Kidney (tissue), 14 donors: ENCODE data around the gene PPP4R1. TPM values are rescaled to one million over a fixed set of nuclear protein-coding genes. Genes with fewer than 3 reads are reported as not detected.

ENCODE experiments used
- DNase-seq, 5 donors: peaks; one replicate each; pipeline ENCODE4 v3.0.0-alpha.2; 2013 to 2020
- FAIRE-seq: peaks from 2 replicates; lab custom pipeline; 2012; peaks lifted over from hg19 to GRCh38; lab: Jason Lieb, UNC
- H3K27ac ChIP-seq, 2 donors: one replicate each; pipeline ENCODE4 v1.7.0; 2013; ENCODE audit warnings: low read depth in 2 of 2, low read length in 2 of 2, inconsistent platforms in 1 of 2
- H3K27me3 ChIP-seq: one replicate; pipeline ENCODE4 v1.7.1; 2013; ENCODE audit warnings: low read length, inconsistent platforms; ENCODE audit not compliant: control insufficient read depth, insufficient read depth
- H3K36me3 ChIP-seq, 3 donors: one replicate each; pipeline versions ENCODE4 v1.7.0 to v1.7.1; 2013; ENCODE audit warnings: low read length in 3 of 3, control low read depth in 1 of 3, inconsistent platforms in 1 of 3; ENCODE audit not compliant: insufficient read depth in 3 of 3, control insufficient read depth in 2 of 3
- H3K4me1 ChIP-seq, 3 donors: one replicate each; pipeline versions ENCODE4 v1.7.0 to v1.7.1; 2013; ENCODE audit warnings: low read length in 3 of 3, inconsistent platforms in 1 of 3, low read depth in 1 of 3; ENCODE audit not compliant: control insufficient read depth in 2 of 3, insufficient read depth in 2 of 3
- H3K4me3 ChIP-seq, 3 donors: one replicate each; pipeline versions ENCODE4 v1.7.0 to v1.8.1; 2013; ENCODE audit warnings: low read length in 3 of 3, control low read depth in 1 of 3, inconsistent platforms in 1 of 3
- H3K9ac ChIP-seq, 3 donors: one replicate each; pipeline versions ENCODE4 v1.7.0 to v1.7.1; 2013; ENCODE audit warnings: low read length in 3 of 3, control low read depth in 1 of 3, inconsistent platforms in 1 of 3
- H3K9me3 ChIP-seq, 3 donors: one replicate each; pipeline versions ENCODE4 v1.7.0 to v1.7.1; 2013; ENCODE audit warnings: low read length in 3 of 3, control low read depth in 1 of 3, inconsistent platforms in 1 of 3; ENCODE audit not compliant: control insufficient read depth in 2 of 3, insufficient read depth in 1 of 3
- intact Hi-C: fragments of 100-400 bp; cut with DNase I; formaldehyde crosslinking; loops from one replicate; pipeline ENCODE4 v1.11.1; 2022
- polyA plus RNA-seq: library from polyadenylated mRNA; stranded (reverse); fragments of 350-450 nt; fragmentation: Illumina TruSeq; extraction: RNeasy Lipid Tissue Mini Kit (QIAGEN cat#74804); gene quantifications from one replicate; pipeline ENCODE4 v1.2.3, GENCODE V29; 2014; ENCODE audit warnings: low read depth, low replicate concordance; ENCODE audit not compliant: insufficient read depth
- total RNA-seq: library from RNA; stranded (reverse); fragmentation: NEBNext Ultra II Directional; extraction: Animal tissue kit (Norgen Biotek cat#: 25700); gene quantifications from one replicate; pipeline ENCODE4 v1.2.1, GENCODE V29; 2021
- TF ChIP-seq, protein P1 (sequence below): IDR thresholded peaks from 3 replicates; pipeline ENCODE4 v1.5.1; 2012; ENCODE audit warnings: mild to moderate bottlenecking, moderate library complexity, borderline replicate concordance; ENCODE audit not compliant: insufficient read depth; ENCODE audit errors: extremely low read depth
- donor health status: control.
- donor health status: control.
- donor health status: control.
- donor health status: control.
- donor health status: control.
- donor health status: DM: yes; HTN: yes; CAD: no.
- donor health status: Normal renal cell carcinoma (clear cell type).

The PPP4R1 gene
- total and polyA plus RNA-seq, 2 donors from 2014 or later = 23.9 to 122 TPM

DNA sequence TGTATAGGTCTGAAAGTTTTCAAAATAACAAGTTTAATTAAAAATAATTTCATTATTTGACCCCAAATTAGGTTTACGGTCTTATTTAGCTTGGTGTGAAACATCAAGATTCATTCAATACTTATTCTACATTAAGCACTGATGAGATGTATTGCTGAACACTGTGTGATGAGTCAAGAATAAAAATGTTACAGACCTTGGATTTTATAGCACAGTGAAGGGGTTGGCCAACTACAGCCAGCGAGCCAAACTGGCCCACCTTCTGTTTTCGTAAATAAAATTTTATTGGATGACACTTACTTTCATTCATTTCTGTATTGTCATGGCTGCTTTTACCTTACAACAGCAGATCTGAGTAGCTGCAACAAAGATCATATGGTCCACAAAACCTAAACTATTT lies 8.3 kb downstream of the PPP4R1 start:
- no peak overlapping the region for H3K27ac ChIP-seq
- H3K27me3 ChIP-seq = no peaks in the 10 kb centered on the region
- TF ChIP-seq, protein P1, sequence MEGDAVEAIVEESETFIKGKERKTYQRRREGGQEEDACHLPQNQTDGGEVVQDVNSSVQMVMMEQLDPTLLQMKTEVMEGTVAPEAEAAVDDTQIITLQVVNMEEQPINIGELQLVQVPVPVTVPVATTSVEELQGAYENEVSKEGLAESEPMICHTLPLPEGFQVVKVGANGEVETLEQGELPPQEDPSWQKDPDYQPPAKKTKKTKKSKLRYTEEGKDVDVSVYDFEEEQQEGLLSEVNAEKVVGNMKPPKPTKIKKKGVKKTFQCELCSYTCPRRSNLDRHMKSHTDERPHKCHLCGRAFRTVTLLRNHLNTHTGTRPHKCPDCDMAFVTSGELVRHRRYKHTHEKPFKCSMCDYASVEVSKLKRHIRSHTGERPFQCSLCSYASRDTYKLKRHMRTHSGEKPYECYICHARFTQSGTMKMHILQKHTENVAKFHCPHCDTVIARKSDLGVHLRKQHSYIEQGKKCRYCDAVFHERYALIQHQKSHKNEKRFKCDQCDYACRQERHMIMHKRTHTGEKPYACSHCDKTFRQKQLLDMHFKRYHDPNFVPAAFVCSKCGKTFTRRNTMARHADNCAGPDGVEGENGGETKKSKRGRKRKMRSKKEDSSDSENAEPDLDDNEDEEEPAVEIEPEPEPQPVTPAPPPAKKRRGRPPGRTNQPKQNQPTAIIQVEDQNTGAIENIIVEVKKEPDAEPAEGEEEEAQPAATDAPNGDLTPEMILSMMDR = no peak
- H3K4me1 ChIP-seq = peaks cover 0 to 8% (median 0%) of the 10 kb centered on the region in 3 donors
- H3K36me3 ChIP-seq = peaks cover 0 to under 1% (median 0%) of the 10 kb centered on the region in 3 donors
- H3K9ac ChIP-seq = no peak overlapping the region
- FAIRE-seq (no peak), DNase-seq (no peak)
- H3K4me3 ChIP-seq = no peak overlapping the region
- intact Hi-C loops = no loop called here
- peaks cover 0 to under 1% (median 0%) of the 10 kb centered on the region in 3 donors for H3K9me3 ChIP-seq

DNA sequence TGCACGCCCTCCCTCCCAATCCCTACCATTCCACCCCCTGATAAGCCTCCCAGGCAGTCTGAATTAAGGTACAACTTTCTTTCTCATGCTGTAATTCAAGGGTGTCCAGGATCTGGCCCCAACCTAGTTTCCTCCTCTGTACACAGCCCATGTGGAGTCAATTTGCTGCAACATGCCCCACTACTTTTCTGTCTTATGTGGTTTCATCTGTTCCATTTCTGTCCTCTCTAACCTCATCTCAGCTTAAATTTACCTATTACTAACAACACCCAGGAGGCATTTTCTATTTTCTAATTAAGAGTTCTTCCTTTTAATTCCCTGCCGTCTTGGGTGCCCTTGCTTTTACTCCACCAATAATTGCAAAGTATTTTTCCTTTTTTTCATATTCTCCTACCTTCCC lies 10.0 kb downstream of the PPP4R1 start:
- intact Hi-C loops = no loop called here
- Histone ChIP-seq H3K4me1 (peaks cover 0 to 6% (median 0%) of the 10 kb centered on the region in 3 donors), H3K27ac (no peak overlapping the region), H3K9me3 (peaks cover 0 to 14% (median 0%) of the 10 kb centered on the region in 3 donors), H3K9ac (no peak overlapping the region), H3K27me3 (no peaks in the 10 kb centered on the region), H3K4me3 (no peak overlapping the region), H3K36me3 (no peaks in the 10 kb centered on the region)
- TF ChIP-seq, protein P1 = no peak
- DNase-seq (no peak), FAIRE-seq (no peak)

DNA sequence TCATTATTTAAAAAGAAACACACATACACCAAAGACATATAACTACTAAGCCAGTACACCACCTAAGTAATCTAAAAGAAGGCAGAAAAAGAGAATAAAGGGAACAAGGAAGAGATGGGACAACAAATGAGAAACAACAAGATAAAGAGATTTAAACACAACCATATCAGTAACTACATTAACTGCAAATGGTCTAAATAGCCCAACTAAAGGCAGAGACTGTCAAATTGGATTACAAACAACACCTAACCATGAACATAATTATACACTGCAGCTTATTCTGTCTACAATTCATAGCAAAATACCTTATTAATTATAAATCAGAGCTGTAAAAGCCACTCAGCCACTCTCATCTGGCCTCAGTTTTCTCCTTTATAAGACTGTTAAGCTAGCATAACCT lies 15.0 kb downstream of the PPP4R1 start:
- no peak overlapping the region for H3K27ac ChIP-seq
- no peak for DNase-seq
- H3K4me1 ChIP-seq = peaks cover 0 to 12% (median 3%) of the 10 kb centered on the region in 3 donors
- FAIRE-seq = no peak
- H3K9ac ChIP-seq = no peak overlapping the region
- TF ChIP-seq, protein P1 = no peak
- peaks cover 0 to 16% (median 0%) of the 10 kb centered on the region in 3 donors for H3K9me3 ChIP-seq
- H3K36me3 ChIP-seq = no peaks in the 10 kb centered on the region
- H3K27me3 ChIP-seq = no peaks in the 10 kb centered on the region
- intact Hi-C loops = no loop called here
- H3K4me3 ChIP-seq = no peak overlapping the region

DNA sequence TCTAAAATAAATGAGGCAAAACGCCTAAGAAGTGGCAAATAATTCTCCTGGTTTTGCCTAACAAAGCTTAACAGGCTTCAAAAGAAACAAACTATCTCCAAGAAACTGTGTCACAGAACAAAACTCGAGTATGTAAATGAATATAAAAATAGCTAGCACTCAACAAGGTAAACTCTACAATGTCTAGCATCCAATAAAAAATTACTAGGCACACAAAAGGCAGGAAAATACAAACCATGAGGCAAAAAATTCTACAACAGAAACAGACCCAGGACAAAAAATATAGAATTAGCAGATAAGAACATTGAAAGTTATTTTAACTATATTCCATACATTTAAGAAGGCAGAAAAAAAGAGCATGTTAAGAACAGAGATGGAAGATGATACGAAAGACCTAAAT lies 16.8 kb downstream of the PPP4R1 start:
- Histone ChIP-seq H3K4me3 (no peak overlapping the region), H3K27me3 (no peaks in the 10 kb centered on the region), H3K36me3 (no peaks in the 10 kb centered on the region), H3K9me3 (peaks cover 0 to 16% (median 0%) of the 10 kb centered on the region in 3 donors), H3K9ac (no peak overlapping the region), H3K4me1 (peaks cover 0 to 12% (median 3%) of the 10 kb centered on the region in 3 donors), H3K27ac (no peak overlapping the region)
- DNase-seq (no peak), FAIRE-seq (no peak)
- TF ChIP-seq, protein P1 = no peak
- intact Hi-C loops = no loop called here
